ENCODE data around the gene SMC3. TPM values are rescaled to one million over a fixed set of nuclear protein-coding genes. Genes with fewer than 3 reads are reported as not detected.
A peak's percentile ranks its signal among the peaks of the same experiment; 100 is the strongest.

The SMC3 gene
- total RNA-seq, 3 donors from 2014 or later = 64.7 to 68.3 (median 66.8) TPM

- no peak overlapping the region for H3K4me3 Mint-ChIP-seq
- no peaks in the 10 kb centered on the region for H3K36me3 Mint-ChIP-seq (ENCODE audit: insufficient read depth)
- H3K4me1 Mint-ChIP-seq (ENCODE audit: low read depth) = peaks cover 5% of the 10 kb centered on the region
- ATAC-seq = peak; percentile 94 to 95
- no peaks in the 10 kb centered on the region for H3K9me3 Mint-ChIP-seq
- peak; percentile 70 for DNase-seq
- H3K27me3 Mint-ChIP-seq (ENCODE audit: low read depth) = peaks cover 6% of the 10 kb centered on the region
Observed at GRCh38 chr10:110556969-110557601, 10.4 kb upstream of the SMC3 start.

- no peaks in the 10 kb centered on the region for H3K36me3 Mint-ChIP-seq (ENCODE audit: insufficient read depth)
- no peak for ATAC-seq
- peaks cover 5% of the 10 kb centered on the region for H3K4me1 Mint-ChIP-seq (ENCODE audit: low read depth)
- no peak overlapping the region for H3K4me3 Mint-ChIP-seq
- H3K27me3 Mint-ChIP-seq (ENCODE audit: low read depth) = peaks cover 10% of the 10 kb centered on the region
- DNase-seq = no peak
- H3K9me3 Mint-ChIP-seq = no peaks in the 10 kb centered on the region
Observed at GRCh38 chr10:110558041-110558440, 9.5 kb upstream of the SMC3 start.

- DNase-seq = no peak
- Mint-ChIP-seq H3K27me3 (ENCODE audit: low read depth) (peaks cover 24% of the 10 kb centered on the region), H3K36me3 (ENCODE audit: insufficient read depth) (no peaks in the 10 kb centered on the region)
Observed at GRCh38 chr10:110560012-110560411, 7.5 kb upstream of the SMC3 start.

GRCh38 chr10:110561292-110561691, 6.2 kb upstream of the SMC3 start:
- no peaks in the 10 kb centered on the region for H3K9me3 Mint-ChIP-seq
- DNase-seq (no peak), ATAC-seq (no peak)
- H3K4me1 Mint-ChIP-seq (ENCODE audit: low read depth) = peaks cover 5% of the 10 kb centered on the region
- no peak overlapping the region for H3K4me3 Mint-ChIP-seq
- H3K36me3 Mint-ChIP-seq (ENCODE audit: insufficient read depth) = no peaks in the 10 kb centered on the region
- H3K27me3 Mint-ChIP-seq (ENCODE audit: low read depth) = peaks cover 21% of the 10 kb centered on the region

More at GRCh38 chr10:110560012-110560411, 7.5 kb upstream of the SMC3 start:
- H3K9me3 Mint-ChIP-seq = no peaks in the 10 kb centered on the region
- ATAC-seq = no peak
- H3K4me3 Mint-ChIP-seq = no peak overlapping the region
- peaks cover 5% of the 10 kb centered on the region for H3K4me1 Mint-ChIP-seq (ENCODE audit: low read depth)

GRCh38 chr10:110562348-110562747, 5.1 kb upstream of the SMC3 start:
- ATAC-seq (no peak), DNase-seq (no peak)
- H3K36me3 Mint-ChIP-seq (ENCODE audit: insufficient read depth) = no peaks in the 10 kb centered on the region
- H3K9me3 Mint-ChIP-seq = no peaks in the 10 kb centered on the region
- peaks cover 21% of the 10 kb centered on the region for H3K27me3 Mint-ChIP-seq (ENCODE audit: low read depth)
- H3K4me1 Mint-ChIP-seq (ENCODE audit: low read depth) = peaks cover 7% of the 10 kb centered on the region
- H3K4me3 Mint-ChIP-seq = no peak overlapping the region

GRCh38 chr10:110563132-110563531, 4.4 kb upstream of the SMC3 start:
- no peak overlapping the region for H3K4me3 Mint-ChIP-seq
- DNase-seq = no peak
- H3K27me3 Mint-ChIP-seq (ENCODE audit: low read depth) = peaks cover 21% of the 10 kb centered on the region
- H3K36me3 Mint-ChIP-seq (ENCODE audit: insufficient read depth) = no peaks in the 10 kb centered on the region
- peaks cover 7% of the 10 kb centered on the region for H3K4me1 Mint-ChIP-seq (ENCODE audit: low read depth)
- no peaks in the 10 kb centered on the region for H3K9me3 Mint-ChIP-seq
- no peak for ATAC-seq

GRCh38 chr10:110566472-110567200, 859 bp upstream of the SMC3 start:
- peaks cover 19% of the 10 kb centered on the region for H3K27me3 Mint-ChIP-seq (ENCODE audit: low read depth)
- no peaks in the 10 kb centered on the region for H3K9me3 Mint-ChIP-seq
- peaks cover 8% of the 10 kb centered on the region for H3K36me3 Mint-ChIP-seq (ENCODE audit: insufficient read depth)
- ATAC-seq (no peak), DNase-seq (no peak)
- H3K4me1 Mint-ChIP-seq (ENCODE audit: low read depth) = peaks cover 32% of the 10 kb centered on the region
- H3K4me3 Mint-ChIP-seq = peak overlapping the region; percentile 96

- DNase-seq = peak; percentile 45
- Mint-ChIP-seq H3K4me1 (ENCODE audit: low read depth) (peaks cover 43% of the 10 kb centered on the region), H3K9me3 (no peaks in the 10 kb centered on the region), H3K36me3 (ENCODE audit: insufficient read depth) (peaks cover 8% of the 10 kb centered on the region), H3K27me3 (ENCODE audit: low read depth) (peaks cover 14% of the 10 kb centered on the region), H3K4me3 (peak overlapping the region; percentile 96)
- ATAC-seq = peak; percentile 41 to 46
Observed at GRCh38 chr10:110568055-110568735, 700 bp downstream of the SMC3 start.

GRCh38 chr10:110569122-110569521, 1.6 kb downstream of the SMC3 start:
- H3K4me3 Mint-ChIP-seq = peak overlapping the region; percentile 96
- no peak for ATAC-seq

GRCh38 chr10:110569736-110570135, 2.2 kb downstream of the SMC3 start:
- H3K4me1 Mint-ChIP-seq (ENCODE audit: low read depth) = peaks cover 54% of the 10 kb centered on the region
- peak overlapping the region; percentile 96 for H3K4me3 Mint-ChIP-seq
- no peaks in the 10 kb centered on the region for H3K9me3 Mint-ChIP-seq
- ATAC-seq (no peak), DNase-seq (no peak)
- peaks cover 1% of the 10 kb centered on the region for H3K27me3 Mint-ChIP-seq (ENCODE audit: low read depth)
- H3K36me3 Mint-ChIP-seq (ENCODE audit: insufficient read depth) = peaks cover 8% of the 10 kb centered on the region

More at GRCh38 chr10:110569122-110569521, 1.6 kb downstream of the SMC3 start:
- peaks cover 4% of the 10 kb centered on the region for H3K27me3 Mint-ChIP-seq (ENCODE audit: low read depth)
- no peaks in the 10 kb centered on the region for H3K9me3 Mint-ChIP-seq
- H3K36me3 Mint-ChIP-seq (ENCODE audit: insufficient read depth) = peaks cover 8% of the 10 kb centered on the region
- peaks cover 47% of the 10 kb centered on the region for H3K4me1 Mint-ChIP-seq (ENCODE audit: low read depth)
- no peak for DNase-seq

- Mint-ChIP-seq H3K27me3 (ENCODE audit: low read depth) (no peaks in the 10 kb centered on the region), H3K4me3 (no peak overlapping the region), H3K4me1 (ENCODE audit: low read depth) (peaks cover 65% of the 10 kb centered on the region), H3K9me3 (no peaks in the 10 kb centered on the region), H3K36me3 (ENCODE audit: insufficient read depth) (peaks cover 11% of the 10 kb centered on the region)
- DNase-seq = no peak
- no peak for ATAC-seq
Observed at GRCh38 chr10:110571093-110571743, 3.7 kb downstream of the SMC3 start.

GRCh38 chr10:110572862-110573261, 5.4 kb downstream of the SMC3 start:
- Mint-ChIP-seq H3K9me3 (no peaks in the 10 kb centered on the region), H3K36me3 (ENCODE audit: insufficient read depth) (peaks cover 15% of the 10 kb centered on the region), H3K4me3 (peak overlapping the region; percentile 29), H3K27me3 (ENCODE audit: low read depth) (no peaks in the 10 kb centered on the region), H3K4me1 (ENCODE audit: low read depth) (peaks cover 64% of the 10 kb centered on the region)
- ATAC-seq (no peak), DNase-seq (no peak)

GRCh38 chr10:110574420-110574819, 6.9 kb downstream of the SMC3 start:
- ATAC-seq (no peak), DNase-seq (no peak)
- peaks cover 24% of the 10 kb centered on the region for H3K36me3 Mint-ChIP-seq (ENCODE audit: insufficient read depth)
- H3K4me3 Mint-ChIP-seq = no peak overlapping the region
- H3K9me3 Mint-ChIP-seq = no peaks in the 10 kb centered on the region
- H3K27me3 Mint-ChIP-seq (ENCODE audit: low read depth) = no peaks in the 10 kb centered on the region
- H3K4me1 Mint-ChIP-seq (ENCODE audit: low read depth) = peaks cover 57% of the 10 kb centered on the region

GRCh38 chr10:110576220-110576619, 8.7 kb downstream of the SMC3 start:
- Mint-ChIP-seq H3K36me3 (ENCODE audit: insufficient read depth) (peaks cover 20% of the 10 kb centered on the region), H3K9me3 (no peaks in the 10 kb centered on the region), H3K4me1 (ENCODE audit: low read depth) (peaks cover 41% of the 10 kb centered on the region), H3K4me3 (no peak overlapping the region), H3K27me3 (ENCODE audit: low read depth) (no peaks in the 10 kb centered on the region)
- DNase-seq (no peak), ATAC-seq (peak in 1 of 2 donors; percentile 28)

Measured in activated T-cell treated with anti-CD3 and anti-CD28 coated beads, Interleukin-2, amount 50 U/mL, for 4 hours (primary cell).